GM18519 (cell line): ENCODE data around the gene HHAT.

Experiments used
- ATAC-seq: cut with Tn5 transposase; IDR thresholded peaks from one replicate; pipeline ENCODE4 v1.9.1; 2021; ENCODE audit warnings: mild to moderate bottlenecking, moderate library complexity; ENCODE audit not compliant: unreplicated experiment, low FRiP score

Gene HHAT

GRCh38 chr1:210662291-210663050 lies 333.8 kb downstream of the HHAT start:
- ATAC-seq: no peak

DNA sequence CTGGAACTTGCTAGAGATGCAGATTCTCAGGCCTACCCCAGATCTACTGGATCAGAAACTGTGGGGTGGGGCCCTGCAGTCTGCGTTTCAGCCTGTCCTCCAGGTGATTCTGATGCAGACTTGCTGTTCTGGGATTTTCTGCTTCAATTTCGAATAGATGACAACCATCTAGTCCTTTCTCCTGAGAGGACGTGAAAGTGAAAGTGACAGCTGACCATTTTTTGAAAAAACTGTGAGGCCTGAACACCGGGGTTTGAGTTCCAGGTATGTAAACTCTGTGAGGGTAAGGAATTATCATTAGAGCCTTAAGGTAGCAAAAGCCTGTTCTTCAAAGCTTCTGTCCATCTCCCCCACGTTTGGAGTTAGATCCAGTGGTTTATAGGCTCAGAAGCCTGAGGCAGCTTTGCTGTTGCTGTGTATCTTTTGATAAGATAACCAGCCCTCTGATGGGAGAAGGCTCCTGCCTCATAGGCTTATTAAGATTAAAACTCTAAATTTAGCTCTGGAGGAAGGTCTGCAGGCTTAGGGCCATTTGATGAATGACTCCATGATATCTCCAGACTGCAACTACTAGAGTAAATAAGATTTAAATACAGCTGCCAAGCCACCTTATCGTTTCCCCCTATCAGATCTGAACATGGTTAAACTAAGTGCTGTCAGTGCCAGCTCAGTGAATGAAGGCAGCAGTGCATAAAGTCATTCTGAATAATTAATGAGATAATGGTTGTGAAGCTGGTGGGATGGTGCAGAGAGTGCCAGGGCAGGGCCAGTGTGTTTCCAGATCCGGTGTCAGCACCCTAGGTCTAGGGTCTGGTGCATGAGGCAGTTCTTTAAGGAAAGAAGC lies 335.2 kb downstream of the HHAT start:
- ATAC-seq: peak; percentile 59

DNA sequence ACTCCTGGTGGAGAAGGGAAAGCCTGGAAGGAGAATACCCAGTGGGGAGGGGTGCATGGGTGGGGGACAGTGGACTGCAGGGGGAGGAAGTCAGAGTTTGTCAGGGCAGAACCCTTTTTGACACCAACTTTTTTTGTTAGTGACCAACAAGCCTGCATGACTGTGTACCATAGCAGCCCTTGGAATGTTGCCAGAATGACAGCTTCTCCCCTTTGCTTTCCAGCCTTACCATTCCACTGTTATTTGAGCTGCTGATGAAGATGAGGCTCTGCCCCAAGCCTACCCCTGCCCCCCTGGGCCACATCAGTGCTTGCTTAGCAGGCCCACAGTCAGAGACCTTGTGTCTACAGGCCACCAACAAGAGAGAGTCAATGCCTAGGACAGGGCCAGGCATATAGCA lies 341.2 kb downstream of the HHAT start:
- no peak for ATAC-seq

DNA sequence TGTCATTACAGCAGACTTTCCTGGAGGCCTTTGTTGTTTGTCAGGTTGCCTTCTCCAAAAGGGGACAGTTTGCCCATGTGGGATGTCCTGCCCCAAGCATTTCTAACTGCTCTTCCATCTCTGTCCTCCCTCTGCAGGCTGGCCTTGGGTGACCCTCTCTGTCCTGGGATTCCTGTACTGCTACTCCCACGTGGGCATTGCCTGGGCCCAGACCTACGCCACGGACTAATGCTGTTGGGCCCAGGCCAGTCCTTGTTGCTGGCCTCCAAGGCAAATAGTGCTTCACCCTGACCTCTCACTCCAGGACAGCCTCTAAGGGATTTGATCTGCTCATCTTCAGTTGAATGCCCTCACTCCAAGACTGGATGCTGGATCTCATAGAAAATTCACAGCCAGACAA lies 345.4 kb downstream of the HHAT start:
- ATAC-seq: no peak

DNA sequence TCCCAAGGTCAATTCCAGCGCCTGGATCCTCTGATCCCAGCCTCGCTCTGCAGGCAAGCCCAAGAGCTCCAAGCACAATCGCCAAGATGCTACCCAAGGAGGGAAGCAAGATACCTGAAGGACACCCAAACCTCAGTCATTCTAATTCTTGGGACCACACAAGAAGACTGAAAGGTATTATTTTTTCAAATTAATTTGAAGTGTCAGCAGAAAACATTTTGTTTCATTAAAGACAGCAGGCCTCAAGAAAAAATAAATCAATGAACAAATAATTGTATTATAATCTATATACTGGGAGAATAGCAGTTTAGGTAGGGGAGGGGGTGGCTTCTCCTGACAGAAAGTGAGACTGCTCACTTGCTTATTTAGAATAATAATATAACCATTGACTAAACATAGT lies 347.8 kb downstream of the HHAT start:
- ATAC-seq: no peak

- peak; percentile 69 for ATAC-seq
Observed at GRCh38 chr1:210677533-210677932, 348.8 kb downstream of the HHAT start.

- no peak for ATAC-seq
Observed at GRCh38 chr1:210678306-210678705, 349.6 kb downstream of the HHAT start.

DNA sequence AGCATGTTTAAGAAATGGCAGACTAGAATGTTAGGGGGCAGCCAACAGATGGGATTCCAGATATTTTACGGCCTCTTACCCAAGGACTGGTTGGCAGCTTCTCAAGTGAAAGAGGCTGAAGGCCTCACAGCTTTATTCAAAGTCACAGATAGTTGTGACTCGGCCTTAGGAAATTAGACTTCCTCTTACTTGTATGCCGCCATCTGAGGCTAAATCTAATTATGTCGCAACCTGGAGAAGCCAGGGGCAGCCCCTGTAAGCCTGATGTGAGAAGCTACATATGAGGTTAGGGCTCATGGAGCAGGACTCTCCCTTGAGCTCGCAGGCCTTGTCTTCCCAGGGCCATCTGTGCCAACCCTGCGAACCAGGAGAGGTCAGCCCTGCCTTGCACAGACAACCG lies 352.5 kb downstream of the HHAT start:
- no peak for ATAC-seq

DNA sequence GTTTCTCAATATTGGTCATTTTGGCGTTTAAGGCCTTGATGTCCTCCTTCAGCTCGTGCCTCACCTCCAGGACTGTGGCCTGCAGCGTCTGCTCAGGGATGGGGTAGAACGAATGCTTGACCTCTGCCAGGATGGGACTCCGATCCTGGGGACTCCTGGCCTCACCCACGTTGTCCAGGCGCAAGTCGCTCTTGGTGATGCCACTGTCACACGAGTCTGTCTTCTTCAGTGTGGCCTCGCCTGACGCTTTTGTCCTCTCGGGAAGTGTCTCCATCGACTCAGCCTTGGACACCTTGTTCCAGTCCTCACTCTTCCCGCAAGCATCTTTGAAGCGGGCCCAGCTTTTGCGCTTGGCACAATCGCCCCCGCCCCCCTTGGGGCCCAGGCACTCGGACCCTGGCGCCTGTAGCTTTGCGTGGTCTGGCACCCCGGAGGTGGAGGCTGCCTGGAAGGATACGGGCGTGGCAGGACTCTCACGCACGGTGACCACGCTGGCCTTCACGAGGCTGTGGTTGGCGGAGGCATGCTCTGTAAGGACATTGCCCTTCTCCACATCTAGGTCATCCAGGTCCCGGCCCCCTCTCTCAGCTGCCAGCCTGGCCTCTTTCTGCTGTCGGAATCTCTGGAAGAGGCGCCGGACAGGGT lies 354.8 kb downstream of the HHAT start:
- ATAC-seq: no peak

DNA sequence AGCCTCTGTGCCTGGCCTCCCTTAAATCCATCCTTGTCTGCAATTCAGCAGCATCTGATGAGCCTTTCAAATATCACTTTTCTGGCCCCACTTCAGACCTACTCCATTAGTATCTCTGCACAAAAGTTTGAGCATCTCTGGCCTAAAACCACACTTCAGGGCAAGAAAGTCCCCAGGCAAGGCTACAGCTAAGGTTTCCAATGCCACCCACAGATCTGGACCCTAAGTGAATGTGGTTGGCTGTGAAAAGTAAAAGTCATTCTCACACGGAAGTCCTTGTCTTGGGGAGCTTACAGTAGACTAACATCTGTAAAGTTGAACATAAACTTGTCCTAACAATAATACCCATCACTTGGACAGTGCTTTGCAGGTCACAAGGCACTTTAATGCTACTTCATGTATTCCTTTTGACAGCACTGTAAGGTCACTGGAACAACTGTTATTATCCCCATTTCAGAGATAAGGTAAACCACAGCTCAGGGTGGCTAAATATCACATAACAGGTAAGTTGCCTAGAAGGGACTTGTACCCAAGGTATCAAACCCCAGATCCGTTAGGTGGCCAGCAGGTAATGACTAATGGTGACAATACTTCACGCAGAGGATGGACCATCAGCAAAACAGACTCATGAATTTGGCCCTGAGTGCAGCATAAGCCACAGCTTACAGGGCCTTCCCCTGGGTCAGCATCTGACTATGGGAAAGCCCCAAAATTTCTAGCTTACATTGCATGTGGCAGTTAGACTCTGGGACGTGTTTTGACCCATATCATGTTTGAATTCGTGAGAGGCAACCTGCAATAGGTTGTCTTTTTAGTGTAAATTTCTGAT lies 356.0 kb downstream of the HHAT start:
- peak; percentile 70 for ATAC-seq

GRCh38 chr1:210685295-210685650 lies 356.6 kb downstream of the HHAT start:
- no peak for ATAC-seq

DNA sequence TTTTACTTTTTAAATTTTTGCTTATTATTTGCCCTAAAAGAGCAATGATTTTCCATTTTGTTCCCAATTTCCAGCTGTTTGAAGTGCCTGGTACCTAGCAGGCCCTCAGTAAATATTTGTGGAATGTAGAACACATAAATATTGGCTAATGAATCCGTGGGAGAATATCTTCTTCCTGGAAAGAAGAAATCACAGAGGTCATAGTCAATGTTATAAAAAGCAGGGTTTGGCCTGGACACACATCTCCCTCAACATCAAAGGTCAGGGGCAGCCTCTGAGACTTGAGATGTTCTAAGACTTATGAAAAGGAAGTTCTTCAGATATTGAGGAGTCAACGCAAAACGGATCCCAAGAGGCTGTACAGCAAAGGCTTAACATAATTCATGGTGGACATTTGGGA lies 358.1 kb downstream of the HHAT start:
- ATAC-seq: no peak

DNA sequence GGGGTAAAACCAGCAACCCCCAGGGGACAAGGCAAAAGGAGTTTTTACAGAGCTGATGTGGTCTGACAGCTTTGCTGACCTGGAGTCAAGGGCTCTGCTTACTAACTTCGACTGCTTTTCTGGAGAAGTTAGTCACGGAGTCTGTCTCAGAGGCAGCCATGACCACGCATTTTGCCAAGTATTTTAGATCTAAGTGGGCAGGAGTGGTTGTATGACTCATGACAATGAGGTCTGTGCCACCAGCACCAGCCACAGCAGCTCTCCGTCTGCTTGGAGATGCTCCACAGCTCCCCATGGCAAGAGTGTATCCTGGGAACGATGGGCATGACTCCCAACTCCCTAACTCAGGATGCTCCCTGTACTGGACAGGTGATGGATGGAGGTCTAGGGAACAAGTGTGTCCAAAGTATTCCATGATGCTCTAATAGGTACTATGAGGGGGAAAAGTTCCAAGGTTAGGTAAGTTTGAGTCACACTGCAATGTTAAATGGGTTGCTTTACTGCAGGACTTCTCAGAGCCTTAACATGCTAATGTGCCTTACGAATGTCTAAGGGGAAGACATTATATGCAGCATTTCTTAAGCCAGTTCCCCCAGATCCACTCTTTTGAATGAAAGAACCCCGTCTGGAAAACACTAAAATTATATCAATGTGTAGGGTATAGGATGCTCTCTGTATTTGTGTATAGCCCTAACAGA lies 359.0 kb downstream of the HHAT start:
- no peak for ATAC-seq

- ATAC-seq: no peak
Observed at GRCh38 chr1:210688512-210689234, 360.0 kb downstream of the HHAT start.

DNA sequence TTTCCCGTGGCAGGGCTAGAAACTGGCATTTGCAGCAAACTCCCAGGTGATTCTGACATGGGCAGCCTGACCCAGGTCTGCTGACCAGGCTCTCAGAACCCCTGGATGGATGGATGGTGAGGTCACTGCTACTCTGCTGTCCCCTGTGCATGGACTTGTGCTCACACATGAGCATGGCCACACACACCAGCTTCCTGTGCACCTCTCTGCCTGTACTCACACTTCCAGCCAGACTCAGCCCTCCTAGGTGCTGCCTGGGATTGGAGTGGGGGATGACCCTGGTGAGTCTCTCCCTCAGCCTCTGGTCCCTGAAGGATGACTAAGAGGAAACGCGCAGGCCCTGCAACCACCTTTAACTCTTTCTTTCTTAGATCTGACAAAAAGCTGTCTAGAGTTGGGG lies 361.1 kb downstream of the HHAT start:
- no peak for ATAC-seq

- ATAC-seq: no peak
Observed at GRCh38 chr1:210690236-210690635, 361.5 kb downstream of the HHAT start.

GRCh38 chr1:210691039-210691610 lies 362.4 kb downstream of the HHAT start:
- no peak for ATAC-seq

DNA sequence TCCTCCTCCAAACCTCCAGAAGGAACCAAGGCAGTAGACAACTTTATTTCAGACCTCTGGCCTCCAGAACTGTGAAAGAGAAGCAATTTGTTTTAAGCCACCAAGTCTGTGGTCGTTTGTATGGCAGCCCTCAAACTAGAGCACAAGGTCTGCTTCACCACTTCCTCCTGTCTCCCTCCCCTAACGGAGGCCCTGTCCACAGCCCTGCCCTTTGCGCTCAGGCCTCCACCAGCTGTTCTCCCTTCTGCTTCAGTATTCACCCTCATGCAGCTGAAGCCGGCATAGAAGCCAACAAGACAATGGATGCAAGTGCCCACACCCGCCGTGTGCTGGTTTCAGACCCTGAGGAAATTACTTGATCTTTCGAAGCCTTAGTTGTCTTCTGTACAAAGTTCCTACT lies 364.1 kb downstream of the HHAT start:
- peak; percentile 36 for ATAC-seq

DNA sequence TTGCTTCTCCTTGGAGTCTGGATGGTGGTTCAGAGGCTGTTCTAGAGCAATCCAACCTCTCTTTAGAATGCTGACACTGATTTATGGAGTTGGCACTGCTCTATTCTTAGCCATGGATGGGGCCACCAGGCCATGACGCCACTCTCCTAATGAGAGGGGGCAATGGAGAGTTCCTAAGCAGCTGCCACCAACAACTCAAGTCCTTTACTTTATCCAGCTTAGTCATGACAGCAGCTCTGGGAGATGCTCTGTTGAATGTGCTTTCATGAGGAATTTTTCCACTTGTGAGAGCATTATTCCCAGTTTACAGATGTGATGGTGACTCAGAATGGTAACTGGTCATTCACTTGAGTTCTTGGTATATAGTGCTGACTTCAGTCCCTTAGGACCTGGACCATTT lies 366.3 kb downstream of the HHAT start:
- ATAC-seq: no peak
